Panc1 (cell line): ENCODE data around the gene LRRC43. TPM values are rescaled to one million over a fixed set of nuclear protein-coding genes. Genes with fewer than 3 reads are reported as not detected.

Source experiments
- ATAC-seq: fragments of 200-7000 bp; cut with Tn5 transposase; 2 replicates; pipeline ENCODE4 v1.9.1; 2020; ENCODE audit warnings: mild to moderate bottlenecking, moderate library complexity
- BruUV-seq: library from RNA; stranded (reverse); fragments of 400-500 nt; replicated peaks from 2 replicates; lab custom pipeline; 2021; lab: Mats Ljungman, UMichigan
- CTCF ChIA-PET: fragments of 300-600 bp; sonication (Branson Sonifier 250); formaldehyde crosslinking; loops from one replicate; lab custom pipeline; 2022; ENCODE audit warnings: antibody characterized with exemption; lab: Charles Lee
- POLR2A ChIA-PET: fragments of 300-600 bp; sonication (Branson Sonifier 250); formaldehyde crosslinking; loops from one replicate; lab custom pipeline; 2022; ENCODE audit warnings: antibody characterized with exemption; lab: Charles Lee
- DNase-seq: peaks from one replicate; pipeline ENCODE4 v3.0.0-alpha.2; 2010; ENCODE audit warnings: low read depth, low spot score
- H3K27ac ChIP-seq: 2 replicates; pipeline ENCODE4 v1.5.1; 2011; ENCODE audit warnings: mild to moderate bottlenecking, low read length, inconsistent platforms
- H3K27me3 ChIP-seq: fragments of 200-500 bp; sonication (Bioruptor generic); 2 replicates; pipeline ENCODE4 v1.6.0; 2014; ENCODE audit warnings: low read length, inconsistent platforms; ENCODE audit not compliant: control insufficient read depth, insufficient read depth
- H3K36me3 ChIP-seq: fragments of 200-500 bp; sonication (Bioruptor generic); 2 replicates; pipeline ENCODE4 v1.5.1; 2014; ENCODE audit warnings: inconsistent platforms, mild to moderate bottlenecking, low read length, moderate library complexity; ENCODE audit not compliant: control insufficient read depth, insufficient read depth
- H3K4me1 ChIP-seq: 2 replicates; pipeline ENCODE4 v1.5.1; 2011; ENCODE audit warnings: inconsistent platforms, mild to moderate bottlenecking, low read length, moderate library complexity; ENCODE audit not compliant: control insufficient read depth, insufficient read depth
- H3K4me3 ChIP-seq, 2 experiments: 2 replicates each; pipeline ENCODE4 v1.5.1; 2011 to 2012; ENCODE audit warnings: low read depth in 2 of 2, low read length in 2 of 2, mild to moderate bottlenecking in 2 of 2, inconsistent platforms in 1 of 2, moderate library complexity in 1 of 2
- H3K9me3 ChIP-seq: fragments of 200-500 bp; sonication (Bioruptor generic); 2 replicates; pipeline ENCODE4 v1.5.1; 2014; ENCODE audit warnings: low read depth, mild to moderate bottlenecking, inconsistent platforms, low read length, moderate library complexity; ENCODE audit not compliant: control insufficient read depth, insufficient read depth
- POLR2AphosphoS5 ChIP-seq: IDR thresholded peaks from 2 replicates; pipeline ENCODE4 v1.6.1; 2012; ENCODE audit warnings: mild to moderate bottlenecking, low read depth, low read length, moderate library complexity
- SIN3A ChIP-seq: IDR thresholded peaks from 2 replicates; pipeline ENCODE4 v1.6.1; 2012; ENCODE audit warnings: low read depth, mild to moderate bottlenecking, low read length, moderate library complexity, borderline replicate concordance; ENCODE audit not compliant: insufficient read depth
- TCF7L2 ChIP-seq: IDR thresholded peaks from 2 replicates; pipeline ENCODE4 v1.6.1; 2011; ENCODE audit warnings: mild to moderate bottlenecking, low read depth, low read length, inconsistent platforms
- in situ Hi-C: cut with HindIII; loops from 2 replicates; pipeline ENCODE4 v1.10.0; 2016; ENCODE audit warnings: low sequenced_read_pairs, low pct_unique_long_range_greater_than_20kb
- intact Hi-C: fragments of 100-400 bp; cut with micrococcal nuclease; formaldehyde crosslinking; loops from one replicate; pipeline ENCODE4 v1.10.0; 2022; ENCODE audit not compliant: unreplicated experiment
- total RNA-seq: library from RNA; stranded (reverse); gene quantifications from one replicate; pipeline ENCODE4 v1.2.1, GENCODE V29; 2021; ENCODE audit not compliant: unreplicated experiment
- TF ChIP-seq, protein P1 (sequence below): fragments of 450-650 bp; IDR thresholded peaks from 2 replicates; pipeline ENCODE4 v1.5.1; 2017; ENCODE audit warnings: mild to moderate bottlenecking
- TF ChIP-seq, protein P2 (sequence below), 2 experiments: IDR thresholded peaks; 2 replicates each; pipeline ENCODE4 v1.6.1; 2011 to 2012; ENCODE audit warnings: low read depth in 2 of 2, control low read depth in 1 of 2, low read length in 1 of 2, mild to moderate bottlenecking in 1 of 2, moderate library complexity in 1 of 2; ENCODE audit not compliant: insufficient read depth in 1 of 2

The LRRC43 gene
- total RNA-seq, 1 experiment from 2014 or later = 1.5 TPM

DNA sequence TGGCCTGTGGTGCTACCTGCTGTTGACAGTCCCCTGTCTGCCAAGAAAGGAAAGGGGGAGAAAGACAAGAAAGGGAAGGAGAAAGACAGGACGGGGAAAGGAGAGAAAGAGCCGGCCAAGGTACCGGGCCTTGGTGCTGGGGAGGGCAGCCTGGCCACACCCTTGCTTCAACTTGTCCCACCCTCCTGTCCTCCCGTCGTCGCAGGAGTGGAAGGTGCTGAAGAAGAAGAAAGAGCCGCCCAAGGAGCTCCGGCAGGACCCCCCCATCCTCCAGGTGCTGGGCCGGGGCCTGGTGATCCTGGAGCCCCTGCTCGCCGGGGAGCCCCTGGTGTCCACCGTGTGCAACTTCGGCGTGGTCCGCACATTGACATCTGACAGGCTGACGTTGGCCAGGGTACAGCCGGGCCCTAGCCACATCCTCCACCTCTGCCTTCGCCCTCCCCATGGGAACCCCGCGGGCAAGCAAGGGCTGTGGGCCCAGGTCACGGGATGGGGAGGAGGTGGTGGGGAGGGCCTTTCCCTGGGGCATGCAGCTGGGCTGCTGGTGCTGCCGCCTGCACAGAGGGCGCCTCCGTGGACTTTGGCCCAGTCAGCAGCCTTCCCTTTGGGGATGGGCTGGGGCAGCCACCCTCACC, 17.7 kb downstream of the LRRC43 start:
- DNase-seq (no peak), ATAC-seq (no peak)
- intact Hi-C loops = no loop called here
- Histone ChIP-seq H3K27ac (no peak overlapping the region), H3K9me3 (no peaks in the 10 kb centered on the region), H3K27me3 (no peaks in the 10 kb centered on the region), H3K4me1 (peaks cover 8% of the 10 kb centered on the region; the same call in 1 of the 2 replicates), H3K4me3 (no peak overlapping the region), H3K36me3 (no peaks in the 10 kb centered on the region)
- TF ChIP-seq, protein P1, sequence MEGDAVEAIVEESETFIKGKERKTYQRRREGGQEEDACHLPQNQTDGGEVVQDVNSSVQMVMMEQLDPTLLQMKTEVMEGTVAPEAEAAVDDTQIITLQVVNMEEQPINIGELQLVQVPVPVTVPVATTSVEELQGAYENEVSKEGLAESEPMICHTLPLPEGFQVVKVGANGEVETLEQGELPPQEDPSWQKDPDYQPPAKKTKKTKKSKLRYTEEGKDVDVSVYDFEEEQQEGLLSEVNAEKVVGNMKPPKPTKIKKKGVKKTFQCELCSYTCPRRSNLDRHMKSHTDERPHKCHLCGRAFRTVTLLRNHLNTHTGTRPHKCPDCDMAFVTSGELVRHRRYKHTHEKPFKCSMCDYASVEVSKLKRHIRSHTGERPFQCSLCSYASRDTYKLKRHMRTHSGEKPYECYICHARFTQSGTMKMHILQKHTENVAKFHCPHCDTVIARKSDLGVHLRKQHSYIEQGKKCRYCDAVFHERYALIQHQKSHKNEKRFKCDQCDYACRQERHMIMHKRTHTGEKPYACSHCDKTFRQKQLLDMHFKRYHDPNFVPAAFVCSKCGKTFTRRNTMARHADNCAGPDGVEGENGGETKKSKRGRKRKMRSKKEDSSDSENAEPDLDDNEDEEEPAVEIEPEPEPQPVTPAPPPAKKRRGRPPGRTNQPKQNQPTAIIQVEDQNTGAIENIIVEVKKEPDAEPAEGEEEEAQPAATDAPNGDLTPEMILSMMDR = no peak; the same call in 1 of the 2 replicates
- no peak for TF ChIP-seq TCF7L2
- CTCF ChIA-PET = interaction anchor here (0.6 kb wide), 1 partner anchor 234 kb away, joined by 16 read pairs; no protein-coding TSS in a partner anchor
- POLR2A ChIA-PET = no interaction called here
- BruUV-seq = no TSS peak
- in situ Hi-C loops = no loop called here

DNA sequence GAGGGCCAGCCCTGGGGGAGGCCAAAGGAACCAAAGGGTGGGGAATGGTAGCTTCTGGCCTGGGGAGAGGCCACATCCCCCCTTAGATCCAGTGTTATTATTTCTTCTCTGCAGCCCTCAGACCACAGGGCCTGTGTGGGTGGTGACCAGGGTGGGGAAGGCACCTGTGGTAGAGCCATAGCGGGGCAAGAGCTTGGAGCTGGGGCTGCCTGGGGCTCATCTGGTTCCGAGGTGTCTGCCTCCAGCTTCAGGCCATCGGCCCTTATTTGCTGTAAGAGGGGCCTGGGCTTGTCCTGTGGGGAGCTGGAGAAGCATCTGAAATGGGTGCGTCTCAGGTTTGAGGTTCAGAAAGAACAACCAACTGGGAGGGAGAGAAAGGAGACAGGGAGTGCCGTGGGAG, 18.5 kb downstream of the LRRC43 start:
- intact Hi-C loops = no loop called here
- POLR2A ChIA-PET = interaction anchor here (0.7 kb wide), 1 partner anchor 157 kb away, joined by 4 read pairs; no protein-coding TSS in a partner anchor

More for the DNA sequence above, 18.5 kb downstream of the LRRC43 start:
- BruUV-seq = no TSS peak
- no peaks in the 10 kb centered on the region for H3K9me3 ChIP-seq
- H3K27me3 ChIP-seq = no peaks in the 10 kb centered on the region
- no peak overlapping the region for H3K27ac ChIP-seq
- DNase-seq = no peak
- peaks cover 11% of the 10 kb centered on the region; the same call in 1 of the 2 replicates for H3K4me1 ChIP-seq
- in situ Hi-C loops = no loop called here
- H3K36me3 ChIP-seq = no peaks in the 10 kb centered on the region
- H3K4me3 ChIP-seq = no peak overlapping the region
- no peak for ATAC-seq
- CTCF ChIA-PET = interaction anchor here (0.6 kb wide), 1 partner anchor 235 kb away, joined by 16 read pairs; no protein-coding TSS in a partner anchor
- TF ChIP-seq POLR2AphosphoS5 = no peak
- TF ChIP-seq, protein P2, sequence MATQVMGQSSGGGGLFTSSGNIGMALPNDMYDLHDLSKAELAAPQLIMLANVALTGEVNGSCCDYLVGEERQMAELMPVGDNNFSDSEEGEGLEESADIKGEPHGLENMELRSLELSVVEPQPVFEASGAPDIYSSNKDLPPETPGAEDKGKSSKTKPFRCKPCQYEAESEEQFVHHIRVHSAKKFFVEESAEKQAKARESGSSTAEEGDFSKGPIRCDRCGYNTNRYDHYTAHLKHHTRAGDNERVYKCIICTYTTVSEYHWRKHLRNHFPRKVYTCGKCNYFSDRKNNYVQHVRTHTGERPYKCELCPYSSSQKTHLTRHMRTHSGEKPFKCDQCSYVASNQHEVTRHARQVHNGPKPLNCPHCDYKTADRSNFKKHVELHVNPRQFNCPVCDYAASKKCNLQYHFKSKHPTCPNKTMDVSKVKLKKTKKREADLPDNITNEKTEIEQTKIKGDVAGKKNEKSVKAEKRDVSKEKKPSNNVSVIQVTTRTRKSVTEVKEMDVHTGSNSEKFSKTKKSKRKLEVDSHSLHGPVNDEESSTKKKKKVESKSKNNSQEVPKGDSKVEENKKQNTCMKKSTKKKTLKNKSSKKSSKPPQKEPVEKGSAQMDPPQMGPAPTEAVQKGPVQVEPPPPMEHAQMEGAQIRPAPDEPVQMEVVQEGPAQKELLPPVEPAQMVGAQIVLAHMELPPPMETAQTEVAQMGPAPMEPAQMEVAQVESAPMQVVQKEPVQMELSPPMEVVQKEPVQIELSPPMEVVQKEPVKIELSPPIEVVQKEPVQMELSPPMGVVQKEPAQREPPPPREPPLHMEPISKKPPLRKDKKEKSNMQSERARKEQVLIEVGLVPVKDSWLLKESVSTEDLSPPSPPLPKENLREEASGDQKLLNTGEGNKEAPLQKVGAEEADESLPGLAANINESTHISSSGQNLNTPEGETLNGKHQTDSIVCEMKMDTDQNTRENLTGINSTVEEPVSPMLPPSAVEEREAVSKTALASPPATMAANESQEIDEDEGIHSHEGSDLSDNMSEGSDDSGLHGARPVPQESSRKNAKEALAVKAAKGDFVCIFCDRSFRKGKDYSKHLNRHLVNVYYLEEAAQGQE (IDR thresholded peaks at IDR 0.05; ENCODE audit: insufficient read depth in 1 of 2, low read depth in 2 of 2, low read length in 1 of 2) = no peak
- TF ChIP-seq TCF7L2 = no peak
- TF ChIP-seq SIN3A = no peak
- TF ChIP-seq, protein P1 = no peak
